HG02970 (cell line): ENCODE data around the gene SLC5A6.
A peak's percentile ranks its signal among the peaks of the same experiment; 100 is the strongest.

Experiments used
- ATAC-seq: cut with Tn5 transposase; IDR thresholded peaks from one replicate; pipeline ENCODE4 v1.9.1; 2021; ENCODE audit warnings: mild to moderate bottlenecking, moderate library complexity, moderate number of reproducible peaks; ENCODE audit not compliant: unreplicated experiment, low FRiP score

SLC5A6 gene

DNA sequence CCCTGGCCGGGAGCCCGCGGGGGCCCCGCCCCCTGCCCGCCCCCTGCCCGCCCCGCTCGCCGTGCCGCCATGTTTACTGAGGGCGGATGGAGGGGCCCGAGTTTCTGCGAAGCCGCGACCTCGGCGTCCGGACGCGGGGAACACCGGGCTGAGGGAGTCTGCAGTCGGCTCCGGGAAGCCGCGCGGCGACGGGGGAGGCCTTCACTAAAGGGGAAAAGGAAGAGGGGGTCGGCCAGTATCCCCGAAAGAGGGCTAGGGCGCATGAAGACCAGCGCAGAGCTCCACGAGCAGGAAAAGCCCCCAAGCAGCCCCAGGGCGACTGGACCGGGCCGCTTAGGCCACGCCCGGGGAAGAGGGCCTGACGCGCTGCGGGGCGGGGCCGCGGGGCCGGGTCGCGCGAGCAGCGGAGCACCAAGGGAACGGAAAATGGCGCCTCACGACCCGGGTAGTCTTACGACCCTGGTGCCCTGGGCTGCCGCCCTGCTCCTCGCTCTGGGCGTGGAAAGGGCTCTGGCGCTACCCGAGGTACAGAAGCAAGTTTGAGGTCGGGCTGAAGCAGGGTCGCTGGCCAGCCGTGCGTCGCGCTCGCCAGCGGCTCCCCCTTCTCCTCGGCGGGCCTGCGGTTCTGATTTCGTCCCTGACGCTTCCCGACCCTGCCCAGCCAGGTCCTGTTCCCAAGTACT, at the start of gene SLC5A6, which contains the start of gene ATRAID:
Gene SLC5A6 (minus strand): TSS at position 326 of the 683 bp plus-strand sequence. CDS start 4,618 bp downstream, outside the sequence.
Gene ATRAID (plus strand): TSS at position 99 of the 683 bp plus-strand sequence. CDS start 328 bp downstream, at position 427.
- peak; percentile 69 for ATAC-seq

DNA sequence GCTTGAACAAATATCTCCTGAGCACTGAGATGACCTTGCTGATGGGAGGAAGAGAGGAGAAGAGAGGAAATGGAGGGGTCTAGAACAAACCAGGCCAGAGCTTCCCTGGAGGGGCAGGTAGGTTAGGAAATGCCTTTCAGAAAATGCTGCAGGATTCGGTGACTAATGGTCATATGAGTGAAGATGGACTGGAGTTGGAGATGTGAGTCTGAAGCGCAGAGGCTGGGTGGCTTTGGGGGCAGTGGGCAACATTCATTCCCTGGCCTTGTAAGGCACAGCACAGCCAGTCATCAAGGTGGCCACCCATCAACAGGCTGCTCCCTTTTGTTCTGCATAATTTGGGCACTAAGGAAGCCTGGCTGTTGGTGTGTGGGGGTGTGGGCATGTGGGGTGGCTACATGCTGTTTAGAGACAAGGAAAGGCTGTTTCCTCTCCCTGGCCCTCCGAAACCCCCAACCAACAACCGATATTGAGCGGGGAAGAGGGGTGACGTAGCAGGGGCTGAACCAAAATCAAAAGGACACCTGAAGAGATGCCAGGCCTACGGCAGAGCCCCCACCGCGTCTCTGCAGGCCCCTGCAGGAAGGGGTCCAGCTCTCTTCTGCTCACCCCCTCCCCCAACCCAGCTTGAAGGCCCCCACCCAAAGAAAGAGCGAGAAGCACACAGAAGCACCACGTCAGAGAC, 49.3 kb upstream of the SLC5A6 start:
- ATAC-seq, result no peak

DNA sequence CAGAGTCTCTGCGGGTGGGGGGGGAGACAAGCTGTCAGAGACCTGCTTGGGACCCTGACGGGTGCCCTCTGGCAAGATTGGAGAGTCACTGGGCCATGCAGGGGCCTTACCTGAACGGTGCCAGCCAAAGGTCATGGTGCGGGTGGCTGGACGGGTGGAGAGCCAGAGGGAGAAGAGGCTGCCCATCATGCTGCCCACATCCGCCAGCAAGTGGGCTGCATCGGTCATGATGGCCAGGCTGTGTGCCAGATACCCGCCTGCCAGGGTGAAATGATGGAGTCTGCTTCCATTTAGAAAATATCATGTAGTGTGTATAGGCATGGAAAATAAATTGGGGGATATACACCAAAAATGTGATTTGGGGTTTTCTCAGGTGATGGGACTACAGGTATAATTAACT, 46.0 kb upstream of the SLC5A6 start:
- ATAC-seq, result no peak

DNA sequence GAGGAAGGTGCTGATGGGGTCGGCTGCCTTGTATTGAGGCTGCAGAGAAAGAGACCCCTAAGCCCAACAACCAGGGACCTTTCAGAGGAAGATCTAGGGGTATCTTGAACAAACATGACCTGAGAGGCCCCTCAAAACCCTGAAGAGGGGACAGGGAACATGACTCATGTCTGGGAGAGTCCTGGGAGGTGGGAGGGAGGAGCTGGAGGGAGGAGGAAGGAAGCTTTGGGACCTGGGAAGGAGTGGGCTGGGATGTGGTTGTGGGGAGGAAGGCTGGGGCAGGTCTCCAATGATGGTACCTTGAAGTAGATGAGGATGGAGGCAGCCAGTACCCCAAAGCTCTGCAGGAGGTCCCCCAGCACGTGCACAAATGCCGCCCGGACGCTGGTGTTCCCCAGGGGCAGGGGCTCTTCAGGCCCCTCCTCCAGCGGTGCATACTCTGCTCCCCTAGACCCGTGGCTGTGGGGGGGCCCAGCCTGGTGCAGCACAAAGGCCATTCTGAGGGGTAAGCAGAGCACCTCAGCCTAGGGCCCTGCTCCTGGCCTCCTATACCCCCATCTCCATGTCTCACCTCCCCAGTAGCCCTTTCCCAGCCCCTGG, 44.9 kb upstream of the SLC5A6 start:
- ATAC-seq, result no peak

DNA sequence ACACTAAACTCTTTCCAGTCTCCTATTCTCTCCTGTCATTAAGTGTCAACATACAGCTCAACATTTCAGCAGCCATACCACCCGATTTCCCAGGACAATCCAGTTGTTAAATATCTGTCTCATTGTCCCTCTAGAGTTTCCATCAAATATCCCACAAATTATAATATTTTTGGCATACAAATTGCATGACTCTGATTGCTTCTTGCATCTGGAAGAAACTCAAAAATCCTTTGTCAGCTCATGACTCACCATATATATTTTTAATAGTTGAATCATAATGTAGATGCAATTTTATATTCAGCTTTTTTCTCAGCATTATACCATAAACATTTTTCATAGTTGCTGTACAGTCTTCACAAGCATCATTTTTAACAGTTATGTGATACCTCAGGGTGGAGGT, 43.6 kb upstream of the SLC5A6 start:
- no peak for ATAC-seq

DNA sequence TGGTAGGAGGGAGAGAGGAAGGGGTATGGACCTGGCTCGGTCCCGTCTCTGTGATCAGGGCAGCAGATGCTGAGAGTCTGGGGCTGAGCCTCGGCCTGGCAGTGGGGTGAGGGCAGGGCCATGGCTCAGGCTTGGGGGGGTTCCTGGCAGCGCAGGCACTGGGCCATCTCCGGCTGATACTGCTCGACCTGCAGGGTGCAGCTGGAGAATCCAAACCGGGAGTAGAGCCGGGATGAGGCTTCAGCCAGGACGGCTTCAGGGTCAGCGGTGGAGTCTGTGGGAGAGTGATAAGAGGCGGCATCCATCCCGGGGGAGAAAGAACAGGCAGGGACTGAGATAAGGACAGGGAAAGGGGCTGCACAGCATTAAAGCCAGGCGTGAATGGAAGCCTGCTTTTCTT, 43.1 kb upstream of the SLC5A6 start:
- ATAC-seq, result no peak

DNA sequence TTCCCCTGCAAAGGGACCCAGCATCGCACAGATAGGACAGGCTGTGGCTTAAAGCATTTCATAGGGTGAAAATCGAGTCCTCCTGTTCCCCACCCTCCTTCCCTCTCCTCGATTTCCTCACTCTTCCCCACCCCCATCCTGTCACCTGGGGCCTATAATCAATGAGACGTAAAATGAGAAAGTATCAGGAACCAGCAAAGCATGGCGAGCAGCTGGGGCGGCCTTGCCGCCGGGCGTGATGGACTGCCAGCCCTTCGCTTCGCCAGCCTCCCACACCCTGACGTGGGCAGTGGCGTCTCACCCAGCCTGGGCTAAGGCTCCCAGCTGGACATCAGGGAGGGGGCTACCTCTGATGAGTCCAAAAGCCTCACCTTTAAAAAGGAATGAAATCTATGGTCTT, 39.7 kb upstream of the SLC5A6 start:
- ATAC-seq, result no peak

DNA sequence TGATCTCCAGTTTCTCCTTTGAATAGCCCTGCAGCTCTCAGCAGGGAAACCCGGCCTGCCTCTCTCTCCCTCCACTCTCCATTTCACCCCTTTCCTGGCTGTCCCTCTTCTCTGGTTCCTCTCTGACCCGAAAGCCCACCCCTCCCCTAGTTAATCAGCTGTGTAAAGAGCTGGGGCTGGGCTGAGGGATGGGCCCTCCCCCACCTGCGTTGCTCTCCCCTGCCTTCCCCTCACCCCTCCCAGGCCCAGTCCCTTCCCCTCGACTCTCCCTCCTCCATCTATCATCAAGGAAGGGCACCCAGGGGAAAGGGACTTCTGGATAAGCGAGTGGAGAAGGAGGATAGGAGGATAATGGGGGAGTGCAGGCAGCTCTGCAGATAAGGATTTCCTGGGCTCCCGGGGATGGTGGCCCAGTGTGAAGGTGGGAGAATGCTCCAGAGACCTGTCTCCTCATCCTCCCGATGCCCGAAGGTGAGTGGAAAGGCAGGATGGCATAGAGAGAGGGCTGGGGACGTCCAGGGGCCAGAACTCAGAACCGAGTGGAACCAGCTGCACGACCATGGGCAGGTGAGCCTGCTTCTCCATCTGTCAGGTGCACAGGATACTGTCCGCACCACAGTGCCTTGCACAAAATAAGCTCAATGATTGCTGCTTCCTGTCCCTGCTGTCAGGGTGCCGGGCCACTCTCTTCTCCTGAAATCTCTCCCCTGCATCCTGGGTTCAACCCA, 38.7 kb upstream of the SLC5A6 start:
- no peak for ATAC-seq

DNA sequence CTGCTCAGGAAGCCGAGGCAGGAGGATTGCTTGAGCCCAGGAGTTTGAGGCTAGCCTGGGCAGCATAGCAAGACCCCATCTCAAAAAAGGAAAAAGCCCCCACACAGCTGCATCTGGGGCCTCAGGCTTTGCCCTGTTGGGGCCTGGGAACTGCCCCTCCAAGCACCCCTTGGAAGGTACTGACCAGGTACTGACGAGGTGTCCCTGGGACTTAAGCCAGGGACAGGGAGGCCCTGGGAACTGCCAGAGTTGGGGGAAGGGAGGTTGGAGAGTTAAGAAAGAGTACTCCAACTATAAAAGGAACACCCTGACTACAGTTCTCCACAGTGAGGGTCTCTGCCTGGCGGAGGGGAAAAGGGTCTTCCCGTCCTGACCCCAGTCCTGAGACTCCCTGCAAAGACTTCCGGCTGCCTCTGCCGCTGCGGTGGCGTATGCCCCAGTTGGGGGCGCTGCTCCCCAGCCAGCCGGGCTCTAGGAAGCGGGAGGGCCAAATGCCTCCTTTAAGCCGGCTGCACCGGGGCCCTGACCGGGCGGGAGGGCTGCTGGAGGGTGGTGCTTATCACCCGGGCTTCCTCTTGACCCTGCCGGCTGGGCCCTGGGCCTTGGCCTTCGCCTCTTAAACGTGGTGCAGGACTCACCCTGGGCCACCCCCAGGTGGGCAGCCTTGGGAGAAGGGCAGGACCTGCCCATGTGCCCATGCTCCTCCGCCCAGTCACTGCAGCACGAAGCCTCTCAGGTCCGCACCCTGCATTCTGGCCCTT, 38.0 kb upstream of the SLC5A6 start:
- no peak for ATAC-seq

DNA sequence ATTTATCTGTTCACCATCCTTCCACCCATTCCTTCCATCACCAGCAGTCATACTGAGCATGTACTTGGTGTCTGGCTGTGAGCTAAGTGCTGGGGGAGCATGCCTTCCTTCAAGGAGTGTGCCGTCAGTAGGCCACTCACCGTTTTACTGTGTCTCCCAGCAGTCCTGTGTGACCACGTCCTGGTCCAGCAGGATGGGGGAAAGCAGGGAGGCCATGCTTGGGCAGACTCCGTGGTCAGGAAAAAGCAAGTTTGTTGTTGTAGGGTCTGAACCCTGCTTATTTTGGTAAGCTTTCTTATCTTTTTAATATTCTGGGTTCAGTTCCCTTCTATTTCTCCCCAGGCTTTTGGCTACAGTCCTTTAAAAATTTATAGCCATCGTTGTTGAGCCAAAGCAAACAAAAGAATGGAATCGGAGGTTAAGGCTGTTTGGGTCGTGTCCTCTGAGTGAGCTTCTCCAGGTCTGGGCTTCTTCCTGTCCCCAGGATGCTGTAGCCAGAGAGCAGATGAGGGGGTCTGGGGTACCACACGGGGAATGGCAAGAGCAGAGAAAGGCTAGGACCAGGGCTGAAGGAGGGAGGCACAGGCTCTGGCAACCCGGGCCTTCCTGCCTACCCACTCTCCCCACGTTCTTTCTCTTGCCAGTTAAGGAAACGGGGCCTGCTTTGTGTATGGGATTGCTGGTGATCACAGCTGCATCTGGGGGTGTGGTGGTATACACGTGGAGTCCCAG, 37.3 kb upstream of the SLC5A6 start:
- ATAC-seq, result no peak

DNA sequence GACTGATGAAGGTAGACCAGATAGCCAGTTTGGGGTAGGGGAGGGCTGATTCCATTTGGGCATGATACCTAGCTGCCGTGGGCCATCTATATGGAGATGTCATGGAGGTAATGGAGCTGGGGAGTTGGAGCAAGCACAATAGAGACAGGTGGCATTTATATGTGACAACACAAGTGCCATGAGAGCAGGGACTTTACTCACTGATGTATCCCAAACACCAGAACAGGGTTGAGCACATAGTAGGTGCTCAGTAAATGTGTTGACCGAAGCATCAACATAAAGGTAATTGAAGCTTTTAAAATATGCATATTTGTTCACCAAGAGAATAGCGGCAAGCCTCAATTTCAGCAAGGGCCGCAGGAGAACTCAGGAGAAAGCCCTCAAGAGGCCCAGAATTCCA, 35.8 kb upstream of the SLC5A6 start:
- no peak for ATAC-seq

DNA sequence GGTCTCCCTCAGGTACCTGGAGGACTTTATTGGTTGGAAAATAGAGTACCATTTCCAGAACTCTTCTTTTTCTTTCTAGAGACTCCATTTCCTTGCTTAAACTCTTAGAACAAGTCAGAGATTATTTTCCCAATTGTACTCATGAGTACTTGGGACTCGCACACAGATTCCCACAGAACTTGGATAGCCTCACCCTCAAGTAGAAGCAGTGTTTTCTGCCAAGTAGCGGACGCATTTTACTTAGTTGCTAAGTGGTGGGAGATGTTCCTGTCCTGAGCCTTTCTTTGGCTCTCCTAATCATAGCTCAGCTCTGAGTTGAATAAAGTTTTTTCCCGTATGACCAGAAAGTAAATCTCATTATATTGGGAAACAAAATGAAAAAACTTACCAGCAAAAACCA, 33.6 kb upstream of the SLC5A6 start:
- ATAC-seq, result no peak

DNA sequence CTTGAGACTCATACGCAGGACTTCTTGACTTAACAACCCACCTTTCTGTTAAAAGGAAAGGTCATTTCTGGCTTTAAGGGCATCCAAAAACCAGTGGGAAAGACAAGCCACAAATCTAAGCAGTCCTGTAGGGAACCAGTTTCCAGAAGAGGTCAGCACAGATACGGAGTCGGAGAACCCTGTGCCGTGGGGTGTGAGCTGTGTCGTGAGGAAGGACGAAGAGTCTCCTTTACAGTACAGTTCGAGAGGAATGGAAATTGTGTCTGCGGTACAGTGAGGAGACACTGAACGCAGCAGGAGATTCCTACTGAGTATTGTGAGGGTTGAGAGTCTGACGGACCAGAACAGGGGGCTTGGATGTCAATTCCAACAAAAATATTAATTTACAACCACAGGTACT, 33.0 kb upstream of the SLC5A6 start:
- ATAC-seq, result no peak

DNA sequence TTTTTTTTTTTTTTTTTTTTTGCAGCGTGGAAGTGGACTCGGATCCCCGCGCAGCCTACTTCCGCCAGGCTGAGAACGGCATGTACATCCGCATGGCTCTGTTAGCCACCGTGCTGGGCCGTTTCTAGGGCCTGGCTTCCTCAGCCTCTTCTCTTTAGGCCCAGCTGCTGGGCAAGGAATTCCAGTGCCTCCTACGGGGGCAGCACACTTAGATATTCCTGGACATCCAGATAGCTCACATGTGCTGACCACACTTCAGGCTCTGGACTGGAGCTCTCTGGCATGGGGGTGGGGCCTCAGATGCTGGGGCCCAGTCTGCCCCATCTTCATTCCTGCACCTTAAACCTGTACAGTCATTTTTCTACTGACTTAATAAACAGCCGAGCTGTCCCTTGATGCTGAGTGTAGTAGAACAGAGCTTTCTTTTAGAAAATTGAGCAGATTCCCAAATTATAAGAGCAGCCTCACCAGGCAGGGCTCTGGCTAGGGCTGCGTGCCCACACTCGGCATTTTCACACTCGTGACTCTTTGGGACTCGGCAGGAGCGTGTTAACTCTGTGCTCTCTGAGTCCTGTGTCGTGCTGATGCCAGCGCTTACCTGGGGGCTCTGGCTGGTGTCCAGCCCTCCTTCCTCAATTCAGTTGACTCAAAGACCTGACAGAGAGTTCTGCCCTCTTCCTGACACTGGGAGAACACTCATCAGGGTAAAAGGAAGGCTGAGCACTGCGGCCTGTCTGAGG, 31.5 kb upstream of the SLC5A6 start:
- ATAC-seq, result no peak

DNA sequence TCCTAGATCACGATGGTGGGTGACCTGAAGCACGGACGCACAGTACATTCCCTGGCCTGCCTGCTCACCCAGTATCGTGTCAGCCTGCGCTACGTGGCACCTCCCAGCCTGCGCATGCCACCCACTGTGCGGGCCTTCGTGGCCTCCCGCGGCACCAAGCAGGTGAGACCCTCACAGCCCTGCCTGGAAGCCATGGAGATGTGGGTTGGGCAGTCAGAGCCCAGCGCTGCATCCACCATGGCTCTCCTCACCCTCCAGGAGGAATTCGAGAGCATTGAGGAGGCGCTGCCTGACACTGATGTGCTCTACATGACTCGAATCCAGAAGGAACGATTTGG, 30.5 kb upstream of the SLC5A6 start:
- ATAC-seq, result no peak

DNA sequence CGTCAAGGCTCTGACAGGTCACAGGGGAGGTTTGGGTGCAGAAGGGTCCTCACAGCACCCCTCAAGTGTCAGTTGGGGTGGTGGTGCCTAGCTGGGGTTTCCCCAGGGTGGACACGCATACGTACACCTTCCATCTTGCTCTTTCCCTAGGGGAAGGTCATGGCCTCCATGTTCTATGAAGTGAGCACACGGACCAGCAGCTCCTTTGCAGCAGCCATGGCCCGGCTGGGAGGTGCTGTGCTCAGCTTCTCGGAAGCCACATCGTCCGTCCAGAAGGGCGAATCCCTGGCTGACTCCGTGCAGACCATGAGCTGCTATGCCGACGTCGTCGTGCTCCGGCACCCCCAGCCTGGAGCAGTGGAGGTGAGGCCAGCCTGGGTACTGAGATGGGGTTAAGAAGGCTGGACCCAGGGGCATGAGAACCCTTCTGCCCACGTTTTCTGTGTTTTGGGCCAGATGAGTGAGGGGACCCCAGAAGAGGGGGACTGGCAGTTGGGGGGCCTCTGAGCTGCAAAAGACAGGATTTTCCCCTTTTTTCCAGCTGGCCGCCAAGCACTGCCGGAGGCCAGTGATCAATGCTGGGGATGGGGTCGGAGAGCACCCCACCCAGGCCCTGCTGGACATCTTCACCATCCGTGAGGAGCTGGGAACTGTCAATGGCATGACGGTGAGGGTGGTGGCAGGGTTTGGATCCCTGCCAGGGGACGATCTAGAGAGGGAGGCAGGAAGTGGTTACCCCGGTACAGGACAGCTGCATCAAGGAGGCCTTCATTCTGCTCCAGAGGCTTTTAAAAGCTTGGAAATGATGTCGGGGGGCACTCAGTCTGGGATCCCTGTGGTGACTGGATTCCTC, 29.9 kb upstream of the SLC5A6 start:
- no peak for ATAC-seq

DNA sequence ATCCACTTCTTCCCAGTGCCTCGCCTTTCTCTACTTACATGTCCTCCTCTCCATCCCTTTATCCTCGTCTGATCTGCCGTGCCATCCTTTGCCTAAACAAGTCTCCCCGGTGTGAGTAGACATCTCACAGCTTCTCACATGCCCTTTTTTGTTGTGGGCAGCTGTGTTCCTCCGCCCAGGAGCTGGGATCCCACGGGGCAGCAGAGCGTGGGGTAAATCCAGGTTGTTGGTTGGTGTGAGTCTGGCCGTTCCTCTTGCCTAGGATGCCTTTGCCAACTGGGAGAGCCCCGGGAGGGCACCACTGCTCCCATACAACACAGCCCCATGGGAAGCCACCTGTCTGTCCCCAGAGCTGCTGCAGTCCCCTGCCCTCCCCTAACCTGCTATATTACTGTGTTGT, 28.3 kb upstream of the SLC5A6 start:
- no peak for ATAC-seq

DNA sequence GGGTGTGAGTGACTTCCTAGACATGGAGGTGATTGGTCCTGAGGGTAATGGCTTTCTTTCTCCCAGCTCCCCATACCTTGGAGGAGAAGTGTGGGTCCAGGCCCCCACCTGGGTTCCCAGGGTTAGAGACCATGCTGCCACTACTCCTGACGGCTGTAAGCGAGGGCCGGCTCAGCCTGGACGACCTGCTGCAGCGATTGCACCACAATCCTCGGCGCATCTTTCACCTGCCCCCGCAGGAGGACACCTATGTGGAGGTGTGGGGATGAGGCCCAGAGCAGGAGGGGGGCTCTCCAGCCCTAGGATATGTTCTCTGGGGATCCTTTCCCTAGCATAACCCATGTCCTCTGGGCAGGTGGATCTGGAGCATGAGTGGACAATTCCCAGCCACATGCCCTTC, 26.9 kb upstream of the SLC5A6 start:
- no peak for ATAC-seq
